ENCODE data around the gene ANXA1.

ANXA1 gene

GRCh38 chr9:73138516-73138915 is 13.1 kb upstream of the ANXA1 start:
- no peak for DNase-seq

GRCh38 chr9:73141282-73141681 is 10.4 kb upstream of the ANXA1 start:
- DNase-seq = no peak

- no peak for DNase-seq
Measured at GRCh38 chr9:73143711-73144328, 7.8 kb upstream of the ANXA1 start.

- no peak for DNase-seq
Measured at GRCh38 chr9:73146111-73146815, 5.4 kb upstream of the ANXA1 start.

- no peak for DNase-seq
Measured at GRCh38 chr9:73148447-73148937, 3.2 kb upstream of the ANXA1 start.

GRCh38 chr9:73149371-73150067 is 2.1 kb upstream of the ANXA1 start:
- DNase-seq = no peak

GRCh38 chr9:73152543-73152844 is 829 bp downstream of the ANXA1 start:
- no peak for DNase-seq

GRCh38 chr9:73152953-73153352 is 1.3 kb downstream of the ANXA1 start:
- no peak for DNase-seq

- DNase-seq = no peak
Measured at GRCh38 chr9:73153793-73154227, 2.1 kb downstream of the ANXA1 start.

GRCh38 chr9:73154271-73154670 is 2.6 kb downstream of the ANXA1 start:
- no peak for DNase-seq

GRCh38 chr9:73154722-73155121 is 3.1 kb downstream of the ANXA1 start:
- DNase-seq = no peak

GRCh38 chr9:73155377-73155776 is 3.7 kb downstream of the ANXA1 start:
- no peak for DNase-seq

- DNase-seq = no peak
Measured at GRCh38 chr9:73155968-73156864, 4.6 kb downstream of the ANXA1 start.

GRCh38 chr9:73156865-73157187 is 5.2 kb downstream of the ANXA1 start:
- DNase-seq = no peak

- DNase-seq = no peak
Measured at GRCh38 chr9:73157811-73158210, 6.1 kb downstream of the ANXA1 start.

- DNase-seq = no peak
Measured at GRCh38 chr9:73158723-73159122, 7.1 kb downstream of the ANXA1 start.

GRCh38 chr9:73160868-73161267 is 9.2 kb downstream of the ANXA1 start:
- no peak for DNase-seq

GRCh38 chr9:73162987-73163768 is 11.5 kb downstream of the ANXA1 start:
- no peak for DNase-seq

- no peak for DNase-seq
Measured at GRCh38 chr9:73165911-73166310, 14.2 kb downstream of the ANXA1 start.

GRCh38 chr9:73166468-73166867 is 14.8 kb downstream of the ANXA1 start:
- DNase-seq = no peak

- no peak for DNase-seq
Measured at GRCh38 chr9:73167614-73168013, 15.9 kb downstream of the ANXA1 start.

- no peak for DNase-seq
Measured at GRCh38 chr9:73168298-73168934, 16.8 kb downstream of the ANXA1 start.

Data from NCI-H1092 treated with DMSO at 0.1 percent for 48 hours (cell line).